Fibroblast of lung (primary cell): Measurements from ENCODE around the gene TERC. TPM values are rescaled to one million over a fixed set of nuclear protein-coding genes. Genes with fewer than 3 reads are reported as not detected.
A peak's percentile ranks its signal among the peaks of the same experiment; 100 is the strongest.

Experiments used
- DNase-seq, 2 donors: peaks; one replicate each; pipeline versions ENCODE4 v3.0.0 to v3.0.0-alpha.2; 2010; ENCODE audit warnings: low read depth in 2 of 2
- H2AFZ ChIP-seq: 2 replicates; pipeline ENCODE4 v1.5.1; 2012; ENCODE audit warnings: low read length, control low read depth, inconsistent platforms
- H3K27ac ChIP-seq: 2 replicates; pipeline ENCODE4 v1.5.1; 2011; ENCODE audit warnings: low read length, control low read depth; ENCODE audit not compliant: insufficient read depth
- H3K27me3 ChIP-seq: 2 replicates; pipeline ENCODE4 v1.5.1; 2011; ENCODE audit warnings: mild to moderate bottlenecking, low read length; ENCODE audit not compliant: control insufficient read depth, insufficient read depth
- H3K36me3 ChIP-seq: 2 replicates; pipeline ENCODE4 v1.5.1; 2011; ENCODE audit warnings: low read length; ENCODE audit not compliant: control insufficient read depth, insufficient read depth
- H3K4me1 ChIP-seq: 2 replicates; pipeline ENCODE4 v1.5.1; 2011; ENCODE audit warnings: low read length; ENCODE audit not compliant: control insufficient read depth, insufficient read depth; ENCODE audit errors: extremely low read depth
- H3K4me2 ChIP-seq: 2 replicates; pipeline ENCODE4 v1.5.1; 2011; ENCODE audit warnings: low read length, control low read depth; ENCODE audit not compliant: insufficient read depth; ENCODE audit errors: extremely low read depth
- H3K4me3 ChIP-seq, 4 experiments: fragments of 200-600 bp in 1 of 4; sonication (generic) in 1 of 4; replicated peaks in 1 of 4; 2 replicates each; pipeline ENCODE4 v1.5.1; 2011 to 2016; ENCODE audit warnings: low read length in 4 of 4, low read depth in 3 of 4, mild to moderate bottlenecking in 3 of 4, control low read depth in 2 of 4, inconsistent platforms in 1 of 4, mixed read lengths in 1 of 4; ENCODE audit not compliant: insufficient read depth in 1 of 4; ENCODE audit errors: control extremely low read depth in 1 of 4
- H3K79me2 ChIP-seq: 2 replicates; pipeline ENCODE4 v1.5.1; 2012; ENCODE audit warnings: mild to moderate bottlenecking, low read length, inconsistent platforms; ENCODE audit not compliant: control insufficient read depth, insufficient read depth
- H3K9ac ChIP-seq: 2 replicates; pipeline ENCODE4 v1.5.1; 2011; ENCODE audit warnings: mild to moderate bottlenecking, low read length, control low read depth; ENCODE audit not compliant: insufficient read depth
- H3K9me3 ChIP-seq: 2 replicates; pipeline ENCODE4 v1.5.1; 2012; ENCODE audit warnings: low read depth, low read length; ENCODE audit not compliant: control insufficient read depth, insufficient read depth
- H4K20me1 ChIP-seq: 2 replicates; pipeline ENCODE4 v1.5.1; 2011; ENCODE audit warnings: low read length; ENCODE audit not compliant: control insufficient read depth, insufficient read depth; ENCODE audit errors: extremely low read depth
- CTCF ChIP-seq, 2 donors: IDR thresholded peaks in 1 of 2; conservative IDR thresholded peaks in 1 of 2; 1 replicate in 1 of 2; 2 replicates in 1 of 2; pipeline ENCODE4 v1.5.1; 2011 to 2012; ENCODE audit warnings: low read length in 2 of 2, control low read depth in 1 of 2, inconsistent platforms in 1 of 2, low read depth in 1 of 2, mild to moderate bottlenecking in 1 of 2
- EZH2 ChIP-seq: IDR thresholded peaks from 2 replicates; pipeline ENCODE4 v1.5.1; 2012; ENCODE audit warnings: low read length, control low read depth, mild to moderate bottlenecking; ENCODE audit errors: missing control alignments
- polyA minus RNA-seq: library from RNA; depleted of rRNA, polyadenylated mRNA; stranded (reverse); fragments of >200 nt; gene quantifications from 2 replicates; pipeline ENCODE4 v1.2.3, GENCODE V29; 2011; ENCODE audit warnings: low replicate concordance
- polyA plus RNA-seq, 2 donors: library from polyadenylated mRNA; depleted of rRNA in 1 of 2; stranded (reverse) in 1 of 2; unstranded in 1 of 2; fragments of >200 nt; gene quantifications; 2 replicates each; pipeline ENCODE4 v1.2.1, GENCODE V29; 2011 to 2012; ENCODE audit warnings: missing spikeins in 1 of 2
- total RNA-seq: library from RNA; depleted of rRNA; stranded (reverse); fragments of >200 nt; gene quantifications from 2 replicates; pipeline ENCODE4 v1.2.1, GENCODE V29; 2014

The TERC gene
- total RNA-seq, result 210 and 457 TPM in 2 replicates
- 0.25 and 0.39 TPM in 2 replicates for polyA plus RNA-seq
- polyA plus RNA-seq (2012), result 0.36 and 0.93 TPM in 2 replicates
- 2.9 and 8.1 TPM in 2 replicates for polyA minus RNA-seq

GRCh38 chr3:169764882-169765612 is at the start of gene TERC:
Gene TERC, minus strand, starts transcription at chr3:169765060.
- Histone ChIP-seq H2AFZ (peak within 1 kb of the TSS; percentile 75), H4K20me1 (no peaks in the 10 kb centered on the region), H3K4me2 (peak within 1 kb of the TSS; percentile 72), H3K27me3 (no peaks in the 10 kb centered on the region), H3K27ac (peak within 1 kb of the TSS; percentile 66), H3K4me1 (no peaks in the 10 kb centered on the region), H3K4me3 (peak within 1 kb of the TSS; percentile 55 to 81 (median 80)), H3K9ac (peak within 1 kb of the TSS; percentile 79), H3K79me2 (no peaks in the 10 kb centered on the region), H3K36me3 (no peaks in the 10 kb centered on the region), H3K9me3 (no peaks in the 10 kb centered on the region)
- TF ChIP-seq EZH2, result no peak
- no peak for TF ChIP-seq CTCF (conservative IDR thresholded peaks at IDR 0.05 in 1 of 2, IDR thresholded peaks at IDR 0.05 in 1 of 2; ENCODE audit: low read depth in 1 of 2, low read length in 2 of 2)
- DNase-seq, result peak; percentile 89 to 95

GRCh38 chr3:169813757-169814517 is 49.1 kb upstream of the TERC start:
- Histone ChIP-seq H3K9ac (no peak overlapping the region), H3K79me2 (no peaks in the 10 kb centered on the region), H3K4me3 (peak overlapping the region in 3 of 4 experiments; percentile 2 to 3 (median 3)), H4K20me1 (no peaks in the 10 kb centered on the region), H3K27me3 (no peaks in the 10 kb centered on the region), H3K4me2 (no peak overlapping the region), H3K9me3 (no peaks in the 10 kb centered on the region), H2AFZ (peak overlapping the region; percentile 26), H3K27ac (no peak overlapping the region), H3K4me1 (peaks cover 5% of the 10 kb centered on the region), H3K36me3 (no peaks in the 10 kb centered on the region)
- no peak for DNase-seq
- peak in 1 of 2 donors; percentile 25 for TF ChIP-seq CTCF (conservative IDR thresholded peaks at IDR 0.05 in 1 of 2, IDR thresholded peaks at IDR 0.05 in 1 of 2; ENCODE audit: low read depth in 1 of 2, low read length in 2 of 2)
- no peak for TF ChIP-seq EZH2

- Histone ChIP-seq H4K20me1 (no peaks in the 10 kb centered on the region), H3K27me3 (no peaks in the 10 kb centered on the region), H3K4me2 (peak overlapping the region; percentile 98), H3K9ac (no peak overlapping the region), H3K36me3 (no peaks in the 10 kb centered on the region), H3K4me1 (peaks cover 5% of the 10 kb centered on the region), H3K4me3 (peak overlapping the region in 2 of 4 experiments; percentile 2 to 60), H3K79me2 (no peaks in the 10 kb centered on the region), H3K27ac (peak overlapping the region; percentile 68), H3K9me3 (no peaks in the 10 kb centered on the region), H2AFZ (peak overlapping the region; percentile 35)
- DNase-seq, result no peak
- TF ChIP-seq EZH2 (no peak), CTCF (conservative IDR thresholded peaks at IDR 0.05 in 1 of 2, IDR thresholded peaks at IDR 0.05 in 1 of 2; ENCODE audit: low read depth in 1 of 2, low read length in 2 of 2) (no peak)
Measured at GRCh38 chr3:169813278-169813677, 48.4 kb upstream of the TERC start.
